K562 (cell line): ENCODE data around the gene C1QTNF12. TPM values are rescaled to one million over a fixed set of nuclear protein-coding genes. Genes with fewer than 3 reads are reported as not detected.

Experiments used
- CBFA2T3 ChIP-seq: fragments of 450-650 bp; IDR thresholded peaks from 2 replicates; pipeline ENCODE4 v1.6.1; 2017
- HEY1 ChIP-seq: fragments of 250-450 bp; sonication (Bioruptor Pico); IDR thresholded peaks from 2 replicates; pipeline ENCODE4 v1.5.0; 2020; ENCODE audit warnings: mild to moderate bottlenecking, moderate library complexity, borderline replicate concordance
- NEUROD1 ChIP-seq: fragments of 150-350 bp; IDR thresholded peaks from 2 replicates; pipeline ENCODE4 v1.6.1; 2014; ENCODE audit warnings: borderline replicate concordance, low read length, low read depth; ENCODE audit not compliant: partially characterized antibody
- PHF21A ChIP-seq: fragments of 450-650 bp; IDR thresholded peaks from 2 replicates; pipeline ENCODE4 v1.6.1; 2017; ENCODE audit warnings: low read depth, borderline replicate concordance
- SPI1 ChIP-seq: IDR thresholded peaks from 2 replicates; pipeline ENCODE4 v1.6.1; 2011; ENCODE audit warnings: low read depth, low read length, control low read depth, borderline replicate concordance
- TRIM24 ChIP-seq, 2 experiments: fragments of 450-650 bp; IDR thresholded peaks; 2 replicates each; pipeline ENCODE4 v1.6.1; 2016
- polyA plus RNA-seq, 8 experiments: library from polyadenylated mRNA; depleted of rRNA in 4 of 8; stranded (reverse) in 5 of 8; unstranded in 3 of 8; fragments of >200 nt; fragmentation: Nextera tagmentation in 2 of 8; fragmentation: Illumina TruSeq in 1 of 8; extraction: Ambion mirVana in 2 of 8; extraction: Trizol in 1 of 8; gene quantifications; 2 replicates each; pipeline versions ENCODE4 v1.2.1 to v1.2.3, GENCODE V29; 2011 to 2014; ENCODE audit warnings: inconsistent platforms in 1 of 8, missing spikeins in 1 of 8
- total RNA-seq, 7 experiments: library from RNA; depleted of rRNA in 6 of 7; stranded (reverse); fragments of >200 nt in 6 of 7; fragmentation: Illumina TruSeq in 2 of 7; extraction: Trizol in 2 of 7; gene quantifications; 2 replicates each; pipeline versions ENCODE4 v1.2.1 to v1.2.3, GENCODE V29; 2011 to 2021; ENCODE audit warnings: low replicate concordance in 1 of 7
- TF ChIP-seq, protein P1 (sequence below): fragments of 450-650 bp; IDR thresholded peaks from 2 replicates; pipeline ENCODE4 v1.6.1; 2018; ENCODE audit not compliant: partially characterized antibody
- TF ChIP-seq, protein P2 (sequence below), 3 experiments: fragments of 200-800 bp in 1 of 3; sonication (Bioruptor generic) in 1 of 3; sonication (generic) in 1 of 3; formaldehyde crosslinking in 1 of 3; IDR thresholded peaks; 2 replicates each; pipeline versions ENCODE4 v1.6.1 to v1.8.0; 2016 to 2022; ENCODE audit warnings: mild to moderate bottlenecking in 2 of 3, missing compliant biosample characterization in 2 of 3, missing genetic modification characterization in 2 of 3, missing genetic modification reagents in 1 of 3
- TF ChIP-seq, protein P3 (sequence below), 2 experiments: fragments of 450-650 bp; IDR thresholded peaks; 2 replicates each; pipeline ENCODE4 v1.6.1; 2016
- TF ChIP-seq, protein P4 (sequence below): sonication (generic); formaldehyde crosslinking; IDR thresholded peaks from 2 replicates; pipeline ENCODE4 v1.8.1; 2023; ENCODE audit warnings: missing genetic modification reagents, mild to moderate bottlenecking, borderline replicate concordance
- TF ChIP-seq, protein P5 (sequence below): fragments of 200-800 bp; sonication (Bioruptor generic); IDR thresholded peaks from 2 replicates; pipeline ENCODE4 v1.6.1; 2017; ENCODE audit warnings: missing genetic modification characterization, missing compliant biosample characterization

The C1QTNF12 gene
- total and polyA plus RNA-seq, 9 of the 15 experiments (the other 6 are each of a cell fraction or from before 2014, with no cell fraction given), result 0.11 to 4.3 (median 0.93) TPM; not detected in 3

DNA sequence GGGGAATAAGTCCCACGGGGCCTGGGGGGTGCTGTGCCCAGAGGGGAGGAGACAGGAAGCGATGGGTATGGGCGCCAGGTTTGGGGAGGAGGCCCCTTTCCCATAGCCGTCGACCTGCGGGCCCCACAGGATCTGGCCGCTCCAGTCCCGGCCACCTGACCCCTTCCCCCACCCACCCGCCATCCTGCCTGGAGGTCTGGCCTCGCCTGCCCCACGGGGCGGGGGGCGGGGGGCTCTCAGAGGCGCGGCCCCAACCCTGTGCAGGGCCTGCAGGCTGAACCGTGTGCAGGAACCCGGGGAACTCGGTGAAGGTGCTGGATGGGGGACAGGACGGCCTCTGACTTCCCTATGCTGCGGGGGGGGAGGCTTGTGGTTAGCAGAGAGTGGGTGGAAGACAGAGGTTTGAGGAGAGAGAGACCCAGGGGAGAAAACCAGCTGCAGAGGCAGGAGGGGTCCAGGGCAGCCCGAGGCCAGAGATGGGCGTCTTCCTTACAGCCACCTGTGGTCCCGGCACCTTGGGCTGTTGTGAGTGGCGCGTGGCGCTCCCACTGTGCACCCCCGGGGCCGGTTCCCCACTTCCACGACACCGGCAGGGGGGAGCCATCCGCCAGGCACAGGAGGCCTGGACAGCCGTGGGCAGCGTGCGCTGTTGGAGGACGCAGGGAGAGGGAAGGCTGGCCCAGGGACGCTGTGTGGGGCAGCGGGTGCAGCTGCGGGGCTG, 37.6 kb downstream of the C1QTNF12 start (continued):
- TF ChIP-seq, protein P1, sequence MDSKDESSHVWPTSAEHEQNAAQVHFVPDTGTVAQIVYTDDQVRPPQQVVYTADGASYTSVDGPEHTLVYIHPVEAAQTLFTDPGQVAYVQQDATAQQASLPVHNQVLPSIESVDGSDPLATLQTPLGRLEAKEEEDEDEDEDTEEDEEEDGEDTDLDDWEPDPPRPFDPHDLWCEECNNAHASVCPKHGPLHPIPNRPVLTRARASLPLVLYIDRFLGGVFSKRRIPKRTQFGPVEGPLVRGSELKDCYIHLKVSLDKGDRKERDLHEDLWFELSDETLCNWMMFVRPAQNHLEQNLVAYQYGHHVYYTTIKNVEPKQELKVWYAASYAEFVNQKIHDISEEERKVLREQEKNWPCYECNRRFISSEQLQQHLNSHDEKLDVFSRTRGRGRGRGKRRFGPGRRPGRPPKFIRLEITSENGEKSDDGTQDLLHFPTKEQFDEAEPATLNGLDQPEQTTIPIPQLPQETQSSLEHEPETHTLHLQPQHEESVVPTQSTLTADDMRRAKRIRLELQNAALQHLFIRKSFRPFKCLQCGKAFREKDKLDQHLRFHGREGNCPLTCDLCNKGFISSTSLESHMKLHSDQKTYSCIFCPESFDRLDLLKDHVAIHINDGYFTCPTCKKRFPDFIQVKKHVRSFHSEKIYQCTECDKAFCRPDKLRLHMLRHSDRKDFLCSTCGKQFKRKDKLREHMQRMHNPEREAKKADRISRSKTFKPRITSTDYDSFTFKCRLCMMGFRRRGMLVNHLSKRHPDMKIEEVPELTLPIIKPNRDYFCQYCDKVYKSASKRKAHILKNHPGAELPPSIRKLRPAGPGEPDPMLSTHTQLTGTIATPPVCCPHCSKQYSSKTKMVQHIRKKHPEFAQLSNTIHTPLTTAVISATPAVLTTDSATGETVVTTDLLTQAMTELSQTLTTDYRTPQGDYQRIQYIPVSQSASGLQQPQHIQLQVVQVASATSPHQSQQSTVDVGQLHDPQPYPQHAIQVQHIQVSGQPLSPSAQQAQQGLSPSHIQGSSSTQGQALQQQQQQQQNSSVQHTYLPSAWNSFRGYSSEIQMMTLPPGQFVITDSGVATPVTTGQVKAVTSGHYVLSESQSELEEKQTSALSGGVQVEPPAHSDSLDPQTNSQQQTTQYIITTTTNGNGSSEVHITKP, result peak; percentile 65
- TF ChIP-seq, protein P2, sequence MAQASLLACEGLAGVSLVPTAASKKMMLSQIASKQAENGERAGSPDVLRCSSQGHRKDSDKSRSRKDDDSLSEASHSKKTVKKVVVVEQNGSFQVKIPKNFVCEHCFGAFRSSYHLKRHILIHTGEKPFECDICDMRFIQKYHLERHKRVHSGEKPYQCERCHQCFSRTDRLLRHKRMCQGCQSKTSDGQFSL (CRISPR knock-in tag; IDR thresholded peaks at IDR 0.05), result peak; percentile 82; the same call in 1 of the 2 replicates
- TF ChIP-seq, protein P2 (tag; IDR thresholded peaks at IDR 0.05), result no peak
- TF ChIP-seq NEUROD1, result peak; percentile 11
- peak; percentile 65 for TF ChIP-seq SPI1
- peak; percentile 51; the same call in 1 of the 2 replicates for TF ChIP-seq CBFA2T3
- TF ChIP-seq, protein P3, sequence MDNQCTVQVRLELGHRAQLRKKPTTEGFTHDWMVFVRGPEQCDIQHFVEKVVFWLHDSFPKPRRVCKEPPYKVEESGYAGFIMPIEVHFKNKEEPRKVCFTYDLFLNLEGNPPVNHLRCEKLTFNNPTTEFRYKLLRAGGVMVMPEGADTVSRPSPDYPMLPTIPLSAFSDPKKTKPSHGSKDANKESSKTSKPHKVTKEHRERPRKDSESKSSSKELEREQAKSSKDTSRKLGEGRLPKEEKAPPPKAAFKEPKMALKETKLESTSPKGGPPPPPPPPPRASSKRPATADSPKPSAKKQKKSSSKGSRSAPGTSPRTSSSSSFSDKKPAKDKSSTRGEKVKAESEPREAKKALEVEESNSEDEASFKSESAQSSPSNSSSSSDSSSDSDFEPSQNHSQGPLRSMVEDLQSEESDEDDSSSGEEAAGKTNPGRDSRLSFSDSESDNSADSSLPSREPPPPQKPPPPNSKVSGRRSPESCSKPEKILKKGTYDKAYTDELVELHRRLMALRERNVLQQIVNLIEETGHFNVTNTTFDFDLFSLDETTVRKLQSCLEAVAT (IDR thresholded peaks at IDR 0.05), result peak in 1 of 2 experiments; percentile 65; a peak in 2 of 4 replicates
- TF ChIP-seq, protein P4, sequence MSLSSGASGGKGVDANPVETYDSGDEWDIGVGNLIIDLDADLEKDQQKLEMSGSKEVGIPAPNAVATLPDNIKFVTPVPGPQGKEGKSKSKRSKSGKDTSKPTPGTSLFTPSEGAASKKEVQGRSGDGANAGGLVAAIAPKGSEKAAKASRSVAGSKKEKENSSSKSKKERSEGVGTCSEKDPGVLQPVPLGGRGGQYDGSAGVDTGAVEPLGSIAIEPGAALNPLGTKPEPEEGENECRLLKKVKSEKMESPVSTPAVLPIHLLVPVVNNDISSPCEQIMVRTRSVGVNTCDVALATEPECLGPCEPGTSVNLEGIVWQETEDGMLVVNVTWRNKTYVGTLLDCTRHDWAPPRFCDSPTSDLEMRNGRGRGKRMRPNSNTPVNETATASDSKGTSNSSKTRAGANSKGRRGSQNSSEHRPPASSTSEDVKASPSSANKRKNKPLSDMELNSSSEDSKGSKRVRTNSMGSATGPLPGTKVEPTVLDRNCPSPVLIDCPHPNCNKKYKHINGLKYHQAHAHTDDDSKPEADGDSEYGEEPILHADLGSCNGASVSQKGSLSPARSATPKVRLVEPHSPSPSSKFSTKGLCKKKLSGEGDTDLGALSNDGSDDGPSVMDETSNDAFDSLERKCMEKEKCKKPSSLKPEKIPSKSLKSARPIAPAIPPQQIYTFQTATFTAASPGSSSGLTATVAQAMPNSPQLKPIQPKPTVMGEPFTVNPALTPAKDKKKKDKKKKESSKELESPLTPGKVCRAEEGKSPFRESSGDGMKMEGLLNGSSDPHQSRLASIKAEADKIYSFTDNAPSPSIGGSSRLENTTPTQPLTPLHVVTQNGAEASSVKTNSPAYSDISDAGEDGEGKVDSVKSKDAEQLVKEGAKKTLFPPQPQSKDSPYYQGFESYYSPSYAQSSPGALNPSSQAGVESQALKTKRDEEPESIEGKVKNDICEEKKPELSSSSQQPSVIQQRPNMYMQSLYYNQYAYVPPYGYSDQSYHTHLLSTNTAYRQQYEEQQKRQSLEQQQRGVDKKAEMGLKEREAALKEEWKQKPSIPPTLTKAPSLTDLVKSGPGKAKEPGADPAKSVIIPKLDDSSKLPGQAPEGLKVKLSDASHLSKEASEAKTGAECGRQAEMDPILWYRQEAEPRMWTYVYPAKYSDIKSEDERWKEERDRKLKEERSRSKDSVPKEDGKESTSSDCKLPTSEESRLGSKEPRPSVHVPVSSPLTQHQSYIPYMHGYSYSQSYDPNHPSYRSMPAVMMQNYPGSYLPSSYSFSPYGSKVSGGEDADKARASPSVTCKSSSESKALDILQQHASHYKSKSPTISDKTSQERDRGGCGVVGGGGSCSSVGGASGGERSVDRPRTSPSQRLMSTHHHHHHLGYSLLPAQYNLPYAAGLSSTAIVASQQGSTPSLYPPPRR (CRISPR knock-in tag), result 0 out of 2 replicates have a peak, but pooled peaks have one; percentile 58
- TF ChIP-seq, protein P5, sequence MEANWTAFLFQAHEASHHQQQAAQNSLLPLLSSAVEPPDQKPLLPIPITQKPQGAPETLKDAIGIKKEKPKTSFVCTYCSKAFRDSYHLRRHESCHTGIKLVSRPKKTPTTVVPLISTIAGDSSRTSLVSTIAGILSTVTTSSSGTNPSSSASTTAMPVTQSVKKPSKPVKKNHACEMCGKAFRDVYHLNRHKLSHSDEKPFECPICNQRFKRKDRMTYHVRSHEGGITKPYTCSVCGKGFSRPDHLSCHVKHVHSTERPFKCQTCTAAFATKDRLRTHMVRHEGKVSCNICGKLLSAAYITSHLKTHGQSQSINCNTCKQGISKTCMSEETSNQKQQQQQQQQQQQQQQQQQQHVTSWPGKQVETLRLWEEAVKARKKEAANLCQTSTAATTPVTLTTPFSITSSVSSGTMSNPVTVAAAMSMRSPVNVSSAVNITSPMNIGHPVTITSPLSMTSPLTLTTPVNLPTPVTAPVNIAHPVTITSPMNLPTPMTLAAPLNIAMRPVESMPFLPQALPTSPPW, result peak; percentile 86
- 0 out of 2 replicates have a peak, but pooled peaks have one; percentile 22 for TF ChIP-seq PHF21A
- no peak for TF ChIP-seq HEY1 (CRISPR knock-in tag)
- TF ChIP-seq TRIM24 (IDR thresholded peaks at IDR 0.05), result 0 out of 4 replicates have a peak, but pooled peaks of 1 of the 2 experiments have one; percentile 6
